Common myeloid progenitor, CD34-positive (primary cell): ENCODE results near the gene SPNS2.

Source experiments
- CTCF ChIA-PET: fragments of 350-600 bp; sonication (Branson Sonifier 250); formaldehyde crosslinking; loops from one replicate; lab custom pipeline; 2021; ENCODE audit warnings: antibody characterized with exemption; lab: Charles Lee
- POLR2A ChIA-PET: fragments of 350-600 bp; sonication (Branson Sonifier 250); formaldehyde crosslinking; loops from one replicate; lab custom pipeline; 2021; ENCODE audit warnings: antibody characterized with exemption; lab: Charles Lee
- DNase-seq, 3 donors: peaks; one replicate each; pipeline versions ENCODE4 v3.0.0 to v3.0.0-alpha.2; 2013
- H3K27ac ChIP-seq, 2 experiments: 1 replicate in 1 of 2; 2 replicates in 1 of 2; pipeline ENCODE4 v1.7.0; 2013; ENCODE audit warnings: inconsistent platforms in 2 of 2, low read length in 2 of 2, mild to moderate bottlenecking in 2 of 2, low read depth in 1 of 2, moderate library complexity in 1 of 2; ENCODE audit not compliant: severe bottlenecking in 2 of 2, insufficient read depth in 1 of 2, poor library complexity in 1 of 2
- H3K27me3 ChIP-seq, 5 experiments: replicated peaks in 2 of 5; 1 replicate in 3 of 5; 2 replicates in 2 of 5; pipeline versions ENCODE4 v1.6.1 to v1.7.0; 2013; ENCODE audit warnings: low read length in 4 of 5, mild to moderate bottlenecking in 2 of 5, moderate library complexity in 2 of 5, inconsistent platforms in 1 of 5; ENCODE audit not compliant: insufficient read depth in 5 of 5, control insufficient read depth in 4 of 5
- H3K36me3 ChIP-seq, 4 experiments: 1 replicate in 2 of 4; 2 replicates in 2 of 4; pipeline versions ENCODE4 v1.6.1 to v1.7.0; 2013; ENCODE audit warnings: low read length in 3 of 4, control low read depth in 1 of 4, mild to moderate bottlenecking in 1 of 4; ENCODE audit not compliant: control insufficient read depth in 4 of 4, insufficient read depth in 4 of 4
- H3K4me1 ChIP-seq, 4 experiments: 1 replicate in 3 of 4; 2 replicates in 1 of 4; pipeline versions ENCODE4 v1.6.1 to v1.7.1; 2013; ENCODE audit warnings: low read length in 3 of 4, mild to moderate bottlenecking in 3 of 4, control low read depth in 1 of 4, inconsistent platforms in 1 of 4, moderate library complexity in 1 of 4; ENCODE audit not compliant: control insufficient read depth in 4 of 4, insufficient read depth in 4 of 4; ENCODE audit errors: control extremely low read depth in 1 of 4
- H3K4me3 ChIP-seq, 7 experiments: 1 replicate in 4 of 7; 2 replicates in 3 of 7; pipeline versions ENCODE4 v1.5.1 to v1.7.0; 2013; ENCODE audit warnings: mild to moderate bottlenecking in 7 of 7, low read length in 6 of 7, moderate library complexity in 6 of 7, inconsistent platforms in 2 of 7, low read depth in 2 of 7, control low read depth in 1 of 7; ENCODE audit not compliant: insufficient read depth in 4 of 7, control insufficient read depth in 1 of 7; ENCODE audit errors: extremely low read depth in 1 of 7
- H3K9me3 ChIP-seq, 5 experiments: 1 replicate in 4 of 5; 2 replicates in 1 of 5; pipeline versions ENCODE4 v1.6.1 to v1.7.1; 2013; ENCODE audit warnings: low read length in 4 of 5, mild to moderate bottlenecking in 2 of 5, inconsistent platforms in 1 of 5, low read depth in 1 of 5, moderate library complexity in 1 of 5; ENCODE audit not compliant: control insufficient read depth in 4 of 5, insufficient read depth in 2 of 5; ENCODE audit errors: control extremely low read depth in 1 of 5
- WGBS: methylation state at CpG from one replicate; pipeline ENCODE4 v1.1.5; 2013; ENCODE audit not compliant: insufficient coverage; 5-methylcytosine and 5-hydroxymethylcytosine counted together

Gene SPNS2

GRCh38 chr17:4560837-4561256 lies 62.2 kb downstream of the SPNS2 start:
- WGBS: 100% methylated on average over 6 of the region's 11 CpGs
- no peaks in the 10 kb centered on the region for H3K36me3 ChIP-seq
- CTCF ChIA-PET: interaction anchor here (0.7 kb wide), 1 partner anchor 21 kb away, joined by 3 read pairs; no protein-coding TSS in a partner anchor
- H3K9me3 ChIP-seq: no peaks in the 10 kb centered on the region
- no peak overlapping the region for H3K27ac ChIP-seq
- POLR2A ChIA-PET: no interaction called here
- no peaks in the 10 kb centered on the region for H3K27me3 ChIP-seq
- no peak overlapping the region for H3K4me3 ChIP-seq
- DNase-seq: no peak
- peaks cover 2 to 16% (median 12%) of the 10 kb centered on the region in 4 experiments for H3K4me1 ChIP-seq

GRCh38 chr17:4562015-4562969 lies 63.6 kb downstream of the SPNS2 start:
- no peaks in the 10 kb centered on the region for H3K9me3 ChIP-seq
- H3K36me3 ChIP-seq: no peaks in the 10 kb centered on the region
- H3K27me3 ChIP-seq: no peaks in the 10 kb centered on the region
- no peak overlapping the region for H3K27ac ChIP-seq
- ChIA-PET POLR2A (interaction anchor here (0.5 to 0.6 kb wide), 2 partner anchors 79 to 344 kb away, joined by 3 to 4 read pairs; partner anchors contain the start of gene ALOX15), CTCF (interaction anchor here (0.8 to 2.0 kb wide), 11 partner anchors 10 to 144 kb away, joined by 3 to 6 read pairs (median 3); no protein-coding TSS in a partner anchor)
- peak in 2 of 3 donors; percentile 22 to 23 for DNase-seq
- WGBS: 83% methylated on average over 8 of the region's 8 CpGs
- peaks cover 2 to 13% (median 7%) of the 10 kb centered on the region in 4 experiments for H3K4me1 ChIP-seq
- no peak overlapping the region for H3K4me3 ChIP-seq

DNA sequence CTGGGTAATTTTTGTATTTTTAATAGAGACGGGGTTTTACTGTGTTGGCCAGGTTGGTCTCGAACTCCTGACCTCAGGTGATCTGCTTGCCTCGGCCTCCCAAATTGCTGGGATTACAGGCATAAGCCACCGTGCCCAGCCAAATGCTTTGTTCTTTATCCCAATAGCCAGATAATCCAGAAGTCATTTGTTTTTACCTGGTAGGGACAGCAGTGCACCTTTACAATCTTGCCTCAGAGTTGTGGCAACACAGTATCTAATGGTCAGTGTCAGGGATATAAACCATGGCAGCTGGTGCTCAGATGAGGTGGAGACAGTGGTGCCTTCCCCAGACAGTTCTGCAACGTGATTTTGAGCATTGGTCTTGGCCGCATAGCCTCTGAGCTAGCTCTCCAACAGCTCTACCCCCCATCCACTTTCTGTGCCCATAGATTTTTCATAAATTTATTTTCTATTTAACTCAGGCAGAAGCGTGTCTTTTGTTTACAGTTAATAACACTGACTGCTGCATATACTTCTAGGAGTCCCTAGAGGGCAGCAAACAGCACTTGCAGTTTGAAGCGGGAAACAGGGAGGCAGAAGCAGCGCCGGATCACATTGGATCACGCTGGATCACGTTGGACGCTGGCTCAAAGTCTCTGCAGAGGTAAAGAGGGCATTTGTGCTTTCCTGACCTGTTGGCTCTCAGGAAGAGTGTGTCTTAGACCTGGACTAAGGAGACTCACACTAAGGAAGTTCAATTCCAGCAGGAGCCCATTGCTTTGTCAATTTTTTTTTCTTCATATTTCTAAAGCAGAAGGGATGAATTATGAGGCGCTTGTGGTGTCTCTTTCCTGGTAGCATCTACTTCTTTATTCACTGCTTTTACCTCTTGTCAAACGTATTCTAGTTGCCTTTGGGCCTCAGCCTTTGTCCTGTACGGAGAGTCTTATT lies 66.8 kb downstream of the SPNS2 start:
- Histone ChIP-seq H3K9me3 (no peaks in the 10 kb centered on the region), H3K27ac (no peak overlapping the region), H3K4me3 (peak overlapping the region in 1 of 7 experiments; percentile 43), H3K36me3 (no peaks in the 10 kb centered on the region), H3K27me3 (no peaks in the 10 kb centered on the region), H3K4me1 (peaks cover 2 to 21% (median 8%) of the 10 kb centered on the region in 4 experiments)
- ChIA-PET POLR2A (no interaction called here), CTCF (interaction anchor here (0.6 to 4.4 kb wide), 19 partner anchors 10 to 145 kb away, joined by 3 to 62 read pairs (median 4); partner anchors contain the start of gene MYBBP1A)
- peak; percentile 68 to 86 (median 84) for DNase-seq
- 47% methylated on average over 10 of the region's 16 CpGs for WGBS

DNA sequence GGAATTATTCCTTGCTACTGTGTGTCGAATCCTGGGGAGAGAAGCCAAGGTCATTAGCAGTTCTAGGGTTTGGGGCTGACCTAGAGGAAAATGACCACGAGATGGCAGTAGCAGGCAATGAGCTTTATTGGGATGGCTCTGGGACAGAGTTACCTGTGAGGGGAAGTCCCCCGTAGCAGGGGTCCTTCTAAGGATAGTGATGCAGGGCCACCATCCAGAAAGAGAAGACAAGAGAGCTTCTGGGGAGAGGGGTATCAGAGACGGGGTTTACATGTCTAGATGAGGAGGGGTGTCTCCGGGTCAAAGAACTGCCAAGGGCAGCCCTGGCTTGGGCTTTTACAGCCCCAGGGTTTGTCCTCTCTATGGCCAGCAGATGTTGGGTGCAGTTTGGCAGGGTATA lies 68.1 kb downstream of the SPNS2 start:
- Histone ChIP-seq H3K4me3 (no peak overlapping the region), H3K4me1 (peaks cover 2 to 21% (median 8%) of the 10 kb centered on the region in 4 experiments), H3K27me3 (no peaks in the 10 kb centered on the region), H3K9me3 (no peaks in the 10 kb centered on the region), H3K36me3 (no peaks in the 10 kb centered on the region), H3K27ac (no peak overlapping the region)
- peak; percentile 38 to 58 (median 47) for DNase-seq
- ChIA-PET POLR2A (no interaction called here), CTCF (interaction anchor here (0.6 to 4.4 kb wide), 25 partner anchors 9 to 189 kb away, joined by 3 to 62 read pairs (median 5); partner anchors contain the start of genes MYBBP1A and SMTNL2)
- whole genome bisulfite sequencing: 22% methylated on average over 3 of the region's 5 CpGs

DNA sequence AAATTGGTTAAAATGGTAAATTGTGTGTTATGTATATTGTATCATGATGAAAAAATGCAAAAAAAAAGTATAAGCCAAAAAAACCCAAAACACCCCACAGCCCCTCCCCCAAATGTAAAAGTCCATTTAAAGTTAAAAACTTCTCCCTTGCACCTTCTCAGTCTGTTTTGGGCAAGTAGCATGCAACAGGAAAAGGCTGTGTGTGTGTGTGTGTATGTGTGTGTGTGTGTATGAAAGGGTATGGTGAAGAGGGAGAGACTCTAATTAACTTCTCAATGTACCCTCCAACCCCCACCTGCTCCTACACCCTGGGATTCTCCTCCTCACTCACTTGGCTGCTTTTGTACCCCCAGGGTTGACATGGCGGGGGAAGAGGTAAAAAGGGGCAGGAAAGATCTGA lies 70.9 kb downstream of the SPNS2 start:
- WGBS: 60% methylated on average over 1 of the region's 1 CpG
- CTCF ChIA-PET: interaction anchor here (0.7 to 3.9 kb wide), 7 partner anchors 14 to 57 kb away, joined by 3 to 62 read pairs (median 3); no protein-coding TSS in a partner anchor

GRCh38 chr17:4572131-4572530 lies 73.5 kb downstream of the SPNS2 start:
- H3K4me3 ChIP-seq: no peak overlapping the region
- H3K36me3 ChIP-seq: no peaks in the 10 kb centered on the region
- peaks cover 0 to 10% (median 1%) of the 10 kb centered on the region in 4 experiments for H3K4me1 ChIP-seq
- ChIA-PET POLR2A (no interaction called here), CTCF (no interaction called here)
- H3K27ac ChIP-seq: no peak overlapping the region
- no peaks in the 10 kb centered on the region for H3K27me3 ChIP-seq
- WGBS: 100% methylated on average over 6 of the region's 9 CpGs
- H3K9me3 ChIP-seq: no peaks in the 10 kb centered on the region
- no peak for DNase-seq

More for the DNA sequence above, 70.9 kb downstream of the SPNS2 start:
- DNase-seq: peak in 2 of 3 donors; percentile 41 to 56
- H3K27ac ChIP-seq: no peak overlapping the region
- H3K36me3 ChIP-seq: no peaks in the 10 kb centered on the region
- POLR2A ChIA-PET: no interaction called here
- peaks cover 0 to 12% (median 4%) of the 10 kb centered on the region in 4 experiments for H3K4me1 ChIP-seq
- no peaks in the 10 kb centered on the region for H3K27me3 ChIP-seq
- no peak overlapping the region for H3K4me3 ChIP-seq
- no peaks in the 10 kb centered on the region for H3K9me3 ChIP-seq
